PC-3 (cell line): ENCODE results near the gene PPP4R3B. TPM values are rescaled to one million over a fixed set of nuclear protein-coding genes. Genes with fewer than 3 reads are reported as not detected.

ENCODE experiments used
- ATAC-seq: fragments of 200-7000 bp; cut with Tn5 transposase; 2 replicates; pipeline ENCODE4 v1.9.1; 2020; ENCODE audit warnings: mild to moderate bottlenecking, moderate library complexity
- BruUV-seq: library from RNA; stranded (reverse); fragments of 400-500 nt; replicated peaks from 2 replicates; lab custom pipeline; 2021; lab: Mats Ljungman, UMichigan
- CTCF ChIA-PET: fragments of 300-600 bp; sonication (Branson Sonifier 250); formaldehyde crosslinking; loops from one replicate; lab custom pipeline; 2022; ENCODE audit warnings: antibody characterized with exemption; lab: Charles Lee
- POLR2A ChIA-PET: fragments of 300-600 bp; sonication (Branson Sonifier 250); formaldehyde crosslinking; loops from one replicate; lab custom pipeline; 2022; ENCODE audit warnings: antibody characterized with exemption; ENCODE audit not compliant: unreplicated experiment; lab: Charles Lee
- DNase-seq: peaks from one replicate; pipeline ENCODE4 v3.0.0-alpha.2; 2015
- H2AFZ ChIP-seq: fragments of 300-600 bp; sonication (generic); 2 replicates; pipeline ENCODE4 v1.6.0; 2016; ENCODE audit warnings: antibody characterized with exemption, low read length
- H3F3A ChIP-seq: fragments of 300-600 bp; sonication (generic); one replicate; pipeline ENCODE4 v1.6.0; 2017; ENCODE audit warnings: antibody characterized with exemption, low read length, control low read depth, mild to moderate bottlenecking; ENCODE audit not compliant: unreplicated experiment
- H3K27ac ChIP-seq: fragments of 300-600 bp; sonication (generic); 2 replicates; pipeline ENCODE4 v1.5.1; 2016; ENCODE audit warnings: mild to moderate bottlenecking, low read length
- H3K27me3 ChIP-seq: fragments of 300-600 bp; sonication (generic); 2 replicates; pipeline ENCODE4 v1.6.1; 2016; ENCODE audit warnings: low read length, mixed read lengths
- H3K36me3 ChIP-seq: fragments of 300-600 bp; sonication (generic); 2 replicates; pipeline ENCODE4 v1.6.1; 2016; ENCODE audit warnings: low read depth, mixed run types, low read length, mixed read lengths
- H3K4me1 ChIP-seq: fragments of 300-600 bp; sonication (generic); 2 replicates; pipeline ENCODE4 v1.5.1; 2016; ENCODE audit warnings: low read length; ENCODE audit not compliant: insufficient read depth
- H3K4me2 ChIP-seq: fragments of 300-600 bp; sonication (generic); 2 replicates; pipeline ENCODE4 v1.6.0; 2016; ENCODE audit warnings: low read length
- H3K4me3 ChIP-seq: fragments of 300-600 bp; sonication (generic); 2 replicates; pipeline ENCODE4 v1.5.1; 2016; ENCODE audit warnings: mild to moderate bottlenecking, low read length, mixed read lengths
- H3K79me2 ChIP-seq: fragments of 300-600 bp; sonication (generic); 2 replicates; pipeline ENCODE4 v1.6.1; 2017; ENCODE audit warnings: low read length, mixed read lengths
- H3K9ac ChIP-seq: fragments of 300-600 bp; sonication (generic); 2 replicates; pipeline ENCODE4 v1.6.0; 2016; ENCODE audit warnings: mild to moderate bottlenecking, low read length
- H3K9me2 ChIP-seq: fragments of 300-600 bp; sonication (generic); replicated peaks from 2 replicates; pipeline ENCODE4 v1.6.1; 2016; ENCODE audit warnings: mixed run types, low read length, mixed read lengths
- H3K9me3 ChIP-seq: fragments of 300-600 bp; sonication (generic); 2 replicates; pipeline ENCODE4 v1.6.1; 2016; ENCODE audit warnings: low read length, mixed read lengths
- H4K20me1 ChIP-seq: fragments of 300-600 bp; sonication (generic); 2 replicates; pipeline ENCODE4 v1.6.1; 2016; ENCODE audit warnings: low read length, mixed read lengths
- EZH2 ChIP-seq: fragments of 300-600 bp; sonication (generic); IDR thresholded peaks from one replicate; pipeline ENCODE4 v1.6.1; 2017; ENCODE audit warnings: antibody characterized with exemption, mild to moderate bottlenecking, low read length; ENCODE audit not compliant: unreplicated experiment
- EZH2phosphoT487 ChIP-seq: fragments of 300-600 bp; sonication (generic); IDR thresholded peaks from 2 replicates; pipeline ENCODE4 v1.6.1; 2018; ENCODE audit warnings: mild to moderate bottlenecking, antibody characterized with exemption, low read length, borderline replicate concordance
- intact Hi-C: fragments of 100-400 bp; cut with micrococcal nuclease; formaldehyde crosslinking; loops from 2 replicates; pipeline ENCODE4 v1.9.0; 2023
- total RNA-seq: library from RNA; depleted of rRNA; stranded (reverse); fragments of >200 nt; gene quantifications from 2 replicates; pipeline ENCODE4 v1.2.3, GENCODE V29; 2014
- TF ChIP-seq, protein P1 (sequence below): fragments of 300-600 bp; sonication (generic); conservative IDR thresholded peaks from 2 replicates; pipeline ENCODE4 v1.5.1; 2017; ENCODE audit warnings: antibody characterized with exemption, low read depth, mild to moderate bottlenecking, low read length

Gene PPP4R3B
- total RNA-seq, 1 experiment from 2014 or later: 38.4 TPM

DNA sequence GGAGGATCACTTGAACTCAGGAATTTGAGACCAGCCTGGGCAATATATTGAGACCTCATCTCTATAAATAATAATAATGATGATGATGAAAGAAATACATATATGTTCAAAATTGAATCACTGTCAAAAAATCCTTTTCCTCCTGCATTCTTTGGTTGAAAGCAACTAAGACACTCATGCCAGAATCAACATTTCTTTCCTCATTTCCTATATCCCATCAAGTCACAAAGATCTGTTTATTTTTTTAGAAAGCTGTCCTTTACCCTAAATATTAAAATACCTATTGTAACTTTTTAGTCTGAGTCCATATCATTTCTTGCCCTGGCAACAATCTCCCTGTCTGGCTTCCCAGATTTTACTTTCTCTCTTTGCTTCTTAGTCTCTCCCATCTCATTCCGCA lies 31.8 kb upstream of the PPP4R3B start:
- Histone ChIP-seq H3K4me3 (no peak overlapping the region), H3K9me2 (no peaks in the 10 kb centered on the region), H3K27me3 (no peaks in the 10 kb centered on the region), H3F3A (no peaks in the 10 kb centered on the region), H4K20me1 (no peaks in the 10 kb centered on the region), H3K4me2 (no peak overlapping the region), H3K27ac (no peak overlapping the region), H2AFZ (no peak overlapping the region), H3K79me2 (no peaks in the 10 kb centered on the region), H3K4me1 (peaks cover 15% of the 10 kb centered on the region), H3K9ac (no peak overlapping the region), H3K9me3 (no peaks in the 10 kb centered on the region), H3K36me3 (peaks cover 28% of the 10 kb centered on the region)
- no peak for DNase-seq
- POLR2A ChIA-PET: interaction anchor here (0.7 kb wide), 1 partner anchor 826 kb away, joined by 5 read pairs; no protein-coding TSS in a partner anchor
- intact Hi-C loops: no loop called here
- CTCF ChIA-PET: no interaction called here
- no peak for ATAC-seq
- TF ChIP-seq EZH2 (no peak), EZH2phosphoT487 (no peak)
- BruUV-seq: no TSS peak

DNA sequence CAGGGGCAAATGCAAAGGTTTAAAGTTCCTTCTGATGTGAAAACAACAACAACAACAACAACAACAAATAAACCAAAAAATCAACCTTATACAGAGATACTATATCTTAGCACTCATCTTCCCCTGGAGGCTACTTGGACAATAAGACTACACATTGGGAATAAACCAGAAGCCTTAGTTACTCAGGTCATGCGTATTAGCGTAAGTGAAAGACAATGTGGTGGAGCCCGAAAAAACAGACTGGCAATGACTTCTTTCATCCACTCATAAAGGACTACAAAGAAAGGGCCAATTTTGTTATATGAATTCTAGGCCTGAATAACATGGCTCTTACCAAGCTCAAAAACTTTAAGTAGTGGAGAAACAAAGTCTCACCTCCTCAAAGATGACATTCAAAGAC lies 19.4 kb upstream of the PPP4R3B start:
- no peak overlapping the region for H3K9ac ChIP-seq
- no peaks in the 10 kb centered on the region for H4K20me1 ChIP-seq
- CTCF ChIA-PET: no interaction called here
- H3K9me2 ChIP-seq: no peaks in the 10 kb centered on the region
- H3F3A ChIP-seq: no peaks in the 10 kb centered on the region
- BruUV-seq: no TSS peak
- POLR2A ChIA-PET: no interaction called here
- H3K4me3 ChIP-seq: no peak overlapping the region
- no peak for DNase-seq
- TF ChIP-seq EZH2phosphoT487 (no peak), EZH2 (no peak)
- TF ChIP-seq, protein P1, sequence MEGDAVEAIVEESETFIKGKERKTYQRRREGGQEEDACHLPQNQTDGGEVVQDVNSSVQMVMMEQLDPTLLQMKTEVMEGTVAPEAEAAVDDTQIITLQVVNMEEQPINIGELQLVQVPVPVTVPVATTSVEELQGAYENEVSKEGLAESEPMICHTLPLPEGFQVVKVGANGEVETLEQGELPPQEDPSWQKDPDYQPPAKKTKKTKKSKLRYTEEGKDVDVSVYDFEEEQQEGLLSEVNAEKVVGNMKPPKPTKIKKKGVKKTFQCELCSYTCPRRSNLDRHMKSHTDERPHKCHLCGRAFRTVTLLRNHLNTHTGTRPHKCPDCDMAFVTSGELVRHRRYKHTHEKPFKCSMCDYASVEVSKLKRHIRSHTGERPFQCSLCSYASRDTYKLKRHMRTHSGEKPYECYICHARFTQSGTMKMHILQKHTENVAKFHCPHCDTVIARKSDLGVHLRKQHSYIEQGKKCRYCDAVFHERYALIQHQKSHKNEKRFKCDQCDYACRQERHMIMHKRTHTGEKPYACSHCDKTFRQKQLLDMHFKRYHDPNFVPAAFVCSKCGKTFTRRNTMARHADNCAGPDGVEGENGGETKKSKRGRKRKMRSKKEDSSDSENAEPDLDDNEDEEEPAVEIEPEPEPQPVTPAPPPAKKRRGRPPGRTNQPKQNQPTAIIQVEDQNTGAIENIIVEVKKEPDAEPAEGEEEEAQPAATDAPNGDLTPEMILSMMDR: no peak
- intact Hi-C loops: no loop called here
- no peaks in the 10 kb centered on the region for H3K79me2 ChIP-seq
- no peak for ATAC-seq
- no peaks in the 10 kb centered on the region for H3K4me1 ChIP-seq
- H3K4me2 ChIP-seq: no peak overlapping the region
- H3K27ac ChIP-seq: no peak overlapping the region
- H3K36me3 ChIP-seq: peaks cover 41% of the 10 kb centered on the region
- no peaks in the 10 kb centered on the region for H3K27me3 ChIP-seq
- H2AFZ ChIP-seq: no peak overlapping the region
- H3K9me3 ChIP-seq: no peaks in the 10 kb centered on the region

DNA sequence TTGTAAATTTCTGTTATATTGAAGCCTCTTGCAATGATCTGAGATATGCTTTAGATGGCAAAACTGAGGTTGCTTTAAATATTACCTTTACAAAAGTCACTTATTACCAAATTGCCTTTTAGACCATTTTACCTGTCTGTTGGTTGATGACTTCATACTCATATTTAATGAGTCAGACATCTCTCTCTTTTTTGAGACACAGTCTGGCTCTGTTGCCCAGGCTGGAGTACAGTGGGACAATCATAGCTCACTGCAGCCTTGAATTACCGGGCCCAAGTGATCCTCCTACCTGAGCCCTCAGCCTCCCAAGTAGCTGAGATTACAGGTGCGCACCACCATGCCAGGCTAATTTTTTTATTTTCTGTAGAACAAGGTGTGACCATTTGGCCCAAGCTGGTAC lies 11.5 kb upstream of the PPP4R3B start:
- Histone ChIP-seq H4K20me1 (no peaks in the 10 kb centered on the region; the same call in 1 of the 2 replicates), H2AFZ (no peak overlapping the region), H3K9me3 (no peaks in the 10 kb centered on the region), H3K36me3 (peaks cover 20% of the 10 kb centered on the region), H3K9me2 (no peaks in the 10 kb centered on the region), H3K27me3 (no peaks in the 10 kb centered on the region), H3K79me2 (no peaks in the 10 kb centered on the region), H3K9ac (no peak overlapping the region), H3K4me3 (no peak overlapping the region), H3K27ac (no peak overlapping the region), H3F3A (peaks cover 3% of the 10 kb centered on the region), H3K4me1 (no peaks in the 10 kb centered on the region), H3K4me2 (no peak overlapping the region)
- CTCF ChIA-PET: no interaction called here
- DNase-seq: no peak
- no TSS peak for BruUV-seq
- no peak for ATAC-seq
- TF ChIP-seq, protein P1: no peak
- intact Hi-C loops: no loop called here
- POLR2A ChIA-PET: no interaction called here
